SK-N-SH (cell line): ENCODE measurements around the gene AGXT. TPM values are rescaled to one million over a fixed set of nuclear protein-coding genes. Genes with fewer than 3 reads are reported as not detected.

Source experiments
- CTCF ChIA-PET: fragments of 300-600, 350-600 bp; formaldehyde crosslinking; extraction: SDS; loops from one replicate; lab custom pipeline; 2021; lab: Yijun Ruan, JAX
- POLR2A ChIA-PET: fragments of 350-600 bp; sonication (Branson Sonifier 250); formaldehyde crosslinking; extraction: SDS; loops from one replicate; lab custom pipeline; 2020; ENCODE audit warnings: antibody characterized with exemption, inconsistent platforms; lab: Yijun Ruan, JAX
- DNase-seq: peaks from one replicate; pipeline ENCODE4 v3.0.0; 2012
- H2AFZ ChIP-seq: fragments of 200-600 bp; sonication (generic); 2 replicates; pipeline ENCODE4 v1.8.1; 2016; ENCODE audit warnings: antibody characterized with exemption, mild to moderate bottlenecking, low read depth
- H3F3A ChIP-seq: fragments of 200-600 bp; sonication (generic); replicated peaks from 2 replicates; pipeline ENCODE3; 2016; ENCODE audit warnings: antibody characterized with exemption, mild to moderate bottlenecking; ENCODE audit not compliant: insufficient read depth
- H3K27ac ChIP-seq, 2 experiments: fragments of 200-500 bp in 1 of 2; fragments of 200-600 bp in 1 of 2; sonication (Bioruptor generic) in 1 of 2; sonication (generic), shearing (Covaris generic) in 1 of 2; 2 replicates each; pipeline versions ENCODE4 v1.5.1 to v1.6.1; 2014 to 2016; ENCODE audit warnings: low read depth in 2 of 2, inconsistent platforms in 1 of 2, low read length in 1 of 2, mild to moderate bottlenecking in 1 of 2, mixed read lengths in 1 of 2
- H3K27me3 ChIP-seq: fragments of 200-600 bp; sonication (generic), shearing (Covaris generic); 2 replicates; pipeline ENCODE4 v1.6.1; 2016; ENCODE audit warnings: mixed run types; ENCODE audit not compliant: insufficient read depth
- H3K36me3 ChIP-seq, 2 experiments: fragments of 200-500 bp in 1 of 2; fragments of 200-600 bp in 1 of 2; sonication (Bioruptor generic) in 1 of 2; sonication (generic) in 1 of 2; replicated peaks in 1 of 2; 2 replicates each; pipeline versions ENCODE3 to v1.5.1; 2014 to 2016; ENCODE audit warnings: low read length in 1 of 2, mild to moderate bottlenecking in 1 of 2; ENCODE audit not compliant: insufficient read depth in 2 of 2, control insufficient read depth in 1 of 2
- H3K4me1 ChIP-seq, 2 experiments: fragments of 200-500 bp in 1 of 2; fragments of 200-600 bp in 1 of 2; sonication (Bioruptor generic) in 1 of 2; sonication (generic), shearing (Covaris generic) in 1 of 2; 2 replicates each; pipeline versions ENCODE4 v1.5.1 to v1.6.1; 2014 to 2016; ENCODE audit warnings: low read depth in 1 of 2, low read length in 1 of 2, mixed run types in 1 of 2; ENCODE audit not compliant: insufficient read depth in 2 of 2, control insufficient read depth in 1 of 2
- H3K4me2 ChIP-seq: fragments of 200-600 bp; sonication (generic), shearing (Covaris generic); 2 replicates; pipeline ENCODE4 v1.6.1; 2017; ENCODE audit warnings: mixed run types
- H3K4me3 ChIP-seq, 2 experiments: fragments of 200-500 bp in 1 of 2; fragments of 200-600 bp in 1 of 2; sonication (Bioruptor generic) in 1 of 2; sonication (generic), shearing (Covaris generic) in 1 of 2; 2 replicates each; pipeline versions ENCODE4 v1.5.1 to v1.8.1; 2014 to 2016; ENCODE audit warnings: low read depth in 2 of 2, inconsistent platforms in 1 of 2, low read length in 1 of 2, mild to moderate bottlenecking in 1 of 2, mixed read lengths in 1 of 2, moderate library complexity in 1 of 2
- H3K79me2 ChIP-seq: fragments of 200-600 bp; sonication (generic); 2 replicates; pipeline ENCODE4 v1.8.1; 2017; ENCODE audit warnings: mild to moderate bottlenecking; ENCODE audit not compliant: insufficient read depth
- H3K9ac ChIP-seq: fragments of 200-600 bp; sonication (generic); 2 replicates; pipeline ENCODE4 v1.6.1; 2017; ENCODE audit warnings: mixed run types
- H3K9me2 ChIP-seq: fragments of 200-600 bp; sonication (generic); 2 replicates; pipeline ENCODE4 v1.6.1; 2017; ENCODE audit warnings: mixed run types
- H3K9me3 ChIP-seq: fragments of 200-600 bp; sonication (generic); 2 replicates; pipeline ENCODE4 v1.6.1; 2017; ENCODE audit warnings: mixed run types, mild to moderate bottlenecking, moderate library complexity
- H4K20me1 ChIP-seq: fragments of 200-600 bp; sonication (generic); 2 replicates; pipeline ENCODE4 v1.6.1; 2017; ENCODE audit warnings: mild to moderate bottlenecking, mixed run types; ENCODE audit not compliant: insufficient read depth
- CHD2 ChIP-seq: fragments of 150-350 bp; IDR thresholded peaks from 2 replicates; pipeline ENCODE4 v1.6.1; 2018; ENCODE audit warnings: low read length; ENCODE audit not compliant: partially characterized antibody
- ELF1 ChIP-seq: IDR thresholded peaks from 2 replicates; pipeline ENCODE4 v1.4.0; 2012
- EP300 ChIP-seq, 2 experiments: IDR thresholded peaks; 2 replicates each; pipeline versions ENCODE4 v1.4.0 to v1.6.1; 2012; ENCODE audit warnings: borderline replicate concordance in 1 of 2, low read depth in 1 of 2, low read length in 1 of 2
- GATA2 ChIP-seq: sonication (generic); formaldehyde crosslinking; IDR thresholded peaks from 2 replicates; pipeline ENCODE4 v1.5.0; 2020; ENCODE audit warnings: mild to moderate bottlenecking, missing genetic modification reagents
- JUND ChIP-seq: IDR thresholded peaks from 2 replicates; pipeline ENCODE4 v1.4.0; 2012
- MAX ChIP-seq: IDR thresholded peaks from 2 replicates; pipeline ENCODE4 v1.4.0; 2012; ENCODE audit warnings: low read depth
- MEF2A ChIP-seq: IDR thresholded peaks from 2 replicates; pipeline ENCODE4 v1.4.0; 2012; ENCODE audit warnings: low read depth, borderline replicate concordance
- MXI1 ChIP-seq: IDR thresholded peaks from 2 replicates; pipeline ENCODE4 v1.6.1; 2012; ENCODE audit warnings: mild to moderate bottlenecking, low read depth, low read length, improper control_type of control experiment
- SMC3 ChIP-seq: IDR thresholded peaks from 2 replicates; pipeline ENCODE4 v1.6.1; 2012; ENCODE audit warnings: low read depth, low read length, improper control_type of control experiment
- TAF1 ChIP-seq: IDR thresholded peaks from 2 replicates; pipeline ENCODE4 v1.6.1; 2012; ENCODE audit warnings: low read depth, mild to moderate bottlenecking, low read length, moderate library complexity, borderline replicate concordance
- TCF12 ChIP-seq: IDR thresholded peaks from 2 replicates; pipeline ENCODE4 v1.4.0; 2012
- TEAD4 ChIP-seq: IDR thresholded peaks from 2 replicates; pipeline ENCODE4 v1.4.0; 2012; ENCODE audit warnings: mild to moderate bottlenecking, borderline replicate concordance; ENCODE audit not compliant: insufficient read depth
- YY1 ChIP-seq: IDR thresholded peaks from 2 replicates; pipeline ENCODE4 v1.4.0; 2012; ENCODE audit warnings: low read depth, mild to moderate bottlenecking
- ZBTB33 ChIP-seq: IDR thresholded peaks from 2 replicates; pipeline ENCODE4 v1.4.0; 2012; ENCODE audit warnings: low read depth, borderline replicate concordance
- WGBS: methylation state at CpG from one replicate; pipeline ENCODE4 v1.1.6; 2017; ENCODE audit warnings: low lambda C conversion rate; 5-methylcytosine and 5-hydroxymethylcytosine counted together
- polyA plus RNA-seq, 3 experiments: library from polyadenylated mRNA; depleted of rRNA; stranded (reverse); fragments of >200 nt; gene quantifications; 2 replicates each; pipeline ENCODE4 v1.2.3, GENCODE V29; 2012
- TF ChIP-seq, protein P1 (sequence below): fragments of 150-350 bp; IDR thresholded peaks from 2 replicates; pipeline ENCODE4 v1.6.1; 2017; ENCODE audit warnings: antibody characterized with exemption, low read length, low read depth, borderline replicate concordance

AGXT gene
- polyA plus RNA-seq, 1 of the 3 experiments (the other 2 are of a cell fraction) = not detected

DNA sequence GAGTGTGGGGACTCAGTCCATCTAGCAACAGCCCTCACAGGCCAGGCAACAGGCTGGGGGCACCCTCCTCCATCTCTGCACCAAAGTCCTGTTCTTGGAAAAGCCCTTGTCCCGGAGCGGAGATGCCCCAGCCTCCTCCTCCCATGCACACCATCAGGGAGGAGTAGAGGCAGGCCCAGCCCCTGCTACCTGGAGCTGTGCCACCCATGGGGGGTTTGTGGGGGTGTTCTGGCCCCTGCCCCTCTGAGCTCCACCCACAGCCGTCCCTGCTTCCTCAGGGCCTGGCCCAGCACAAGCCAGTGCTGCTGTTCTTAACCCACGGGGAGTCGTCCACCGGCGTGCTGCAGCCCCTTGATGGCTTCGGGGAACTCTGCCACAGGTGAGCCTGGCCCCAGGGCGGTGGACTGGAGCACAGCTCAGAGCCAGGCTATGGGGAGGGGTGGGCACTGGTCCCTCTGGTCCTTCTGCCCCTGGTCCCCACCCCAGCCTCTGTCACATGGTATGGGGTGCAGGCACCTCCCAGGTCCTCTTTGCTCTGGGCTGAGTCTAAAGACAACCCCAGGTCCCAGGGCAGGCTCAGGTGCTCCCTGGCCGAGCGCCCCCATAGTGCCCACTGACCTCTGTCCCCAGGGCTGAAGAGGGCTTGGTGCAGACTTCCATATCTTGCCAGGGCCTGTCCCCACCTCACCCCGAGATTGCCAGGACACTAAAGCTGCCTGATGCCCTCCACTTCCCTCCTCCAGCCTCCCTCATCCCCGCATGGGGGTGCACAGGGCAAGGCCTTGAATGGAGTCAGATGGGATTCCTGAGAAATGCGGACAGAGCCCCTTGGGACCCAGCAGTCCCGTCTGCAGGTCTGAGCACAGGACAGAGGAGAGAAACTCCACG is 2.7 kb downstream of the AGXT start:
- Histone ChIP-seq H3K4me3 (no peak overlapping the region), H3F3A (no peaks in the 10 kb centered on the region), H3K79me2 (no peaks in the 10 kb centered on the region), H3K4me1 (peaks cover 0 to 2% of the 10 kb centered on the region in 2 experiments; a peak in 1 of 4 replicates), H3K9ac (no peak overlapping the region), H3K4me2 (no peak overlapping the region), H3K27ac (no peak overlapping the region), H2AFZ (no peak overlapping the region), H3K36me3 (no peaks in the 10 kb centered on the region), H3K9me3 (no peaks in the 10 kb centered on the region), H3K27me3 (no peaks in the 10 kb centered on the region; the same call in 1 of the 2 replicates), H4K20me1 (no peaks in the 10 kb centered on the region), H3K9me2 (no peaks in the 10 kb centered on the region)
- POLR2A ChIA-PET = no interaction called here
- DNase-seq = peak; percentile 21
- no peak for TF ChIP-seq MEF2A
- no peak for TF ChIP-seq JUND
- no peak for TF ChIP-seq GATA2 (CRISPR knock-in tag)
- no peak for TF ChIP-seq ELF1
- no peak for TF ChIP-seq TEAD4
- no peak for TF ChIP-seq MXI1
- TF ChIP-seq ZBTB33 = no peak
- TF ChIP-seq TCF12 = no peak
- TF ChIP-seq SMC3 = no peak
- TF ChIP-seq YY1 = no peak
- TF ChIP-seq CHD2 = no peak
- TF ChIP-seq, protein P1, sequence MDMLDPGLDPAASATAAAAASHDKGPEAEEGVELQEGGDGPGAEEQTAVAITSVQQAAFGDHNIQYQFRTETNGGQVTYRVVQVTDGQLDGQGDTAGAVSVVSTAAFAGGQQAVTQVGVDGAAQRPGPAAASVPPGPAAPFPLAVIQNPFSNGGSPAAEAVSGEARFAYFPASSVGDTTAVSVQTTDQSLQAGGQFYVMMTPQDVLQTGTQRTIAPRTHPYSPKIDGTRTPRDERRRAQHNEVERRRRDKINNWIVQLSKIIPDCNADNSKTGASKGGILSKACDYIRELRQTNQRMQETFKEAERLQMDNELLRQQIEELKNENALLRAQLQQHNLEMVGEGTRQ = no peak
- TF ChIP-seq EP300 (IDR thresholded peaks at IDR 0.05; ENCODE audit: borderline replicate concordance in 1 of 2, low read depth in 1 of 2, low read length in 1 of 2) = no peak
- TF ChIP-seq TAF1 = no peak
- no peak for TF ChIP-seq MAX
- 67% methylated on average over 2 of the region's 16 CpGs for WGBS
- CTCF ChIA-PET = interaction anchor here (4.6 kb wide), 1 partner anchor 19 kb away, joined by 20 read pairs; no protein-coding TSS in a partner anchor
